HG02623 (cell line): Measurements from ENCODE around the gene L3MBTL1.

Experiments used
- ATAC-seq: cut with Tn5 transposase; IDR thresholded peaks from one replicate; pipeline ENCODE4 v1.9.1; 2021; ENCODE audit warnings: moderate library complexity; ENCODE audit not compliant: unreplicated experiment

Gene L3MBTL1

GRCh38 chr20:43507150-43508080, at the start of gene L3MBTL1:
Gene L3MBTL1, plus strand, starts transcription at chr20:43507697. Its CDS starts 5,807 bp downstream, at chr20:43513504.
- no peak for ATAC-seq

- ATAC-seq = peak; percentile 26
These were observed 49.0 kb upstream of the L3MBTL1 start for GRCh38 chr20:43458422-43458924.

- ATAC-seq = no peak
These were observed 48.2 kb upstream of the L3MBTL1 start for GRCh38 chr20:43459022-43459942.

GRCh38 chr20:43460172-43460829, 47.2 kb upstream of the L3MBTL1 start:
- no peak for ATAC-seq

GRCh38 chr20:43460830-43461200, 46.7 kb upstream of the L3MBTL1 start:
- ATAC-seq = no peak

GRCh38 chr20:43461894-43462659, 45.4 kb upstream of the L3MBTL1 start:
- no peak for ATAC-seq

- ATAC-seq = no peak
These were observed 44.6 kb upstream of the L3MBTL1 start for GRCh38 chr20:43462660-43463526.

GRCh38 chr20:43463527-43464218, 43.8 kb upstream of the L3MBTL1 start:
- no peak for ATAC-seq

GRCh38 chr20:43464219-43464790, 43.2 kb upstream of the L3MBTL1 start:
- no peak for ATAC-seq

GRCh38 chr20:43465625-43465943, 41.9 kb upstream of the L3MBTL1 start:
- no peak for ATAC-seq

GRCh38 chr20:43467589-43467988, 39.9 kb upstream of the L3MBTL1 start:
- no peak for ATAC-seq

GRCh38 chr20:43472671-43473380, 34.7 kb upstream of the L3MBTL1 start:
- no peak for ATAC-seq

GRCh38 chr20:43473381-43473704, 34.2 kb upstream of the L3MBTL1 start:
- ATAC-seq = no peak

GRCh38 chr20:43477193-43477592, 30.3 kb upstream of the L3MBTL1 start:
- no peak for ATAC-seq

- ATAC-seq = no peak
These were observed 29.9 kb upstream of the L3MBTL1 start for GRCh38 chr20:43477619-43478018.

GRCh38 chr20:43490038-43490437, 17.5 kb upstream of the L3MBTL1 start:
- no peak for ATAC-seq

- peak; percentile 47 for ATAC-seq
These were observed 15.4 kb upstream of the L3MBTL1 start for GRCh38 chr20:43492101-43492500.

- no peak for ATAC-seq
These were observed 12.1 kb upstream of the L3MBTL1 start for GRCh38 chr20:43495388-43495787.
